Lower leg skin (tissue), 4 donors: Measurements from ENCODE around the gene TRIM44. TPM values are rescaled to one million over a fixed set of nuclear protein-coding genes. Genes with fewer than 3 reads are reported as not detected.

ENCODE experiments used
- DNase-seq, 2 donors: peaks; one replicate each; pipeline ENCODE4 v3.0.0-alpha.2; 2019; ENCODE audit warnings: low spot score in 2 of 2
- H3K4me3 ChIP-seq: fragments of 200-600 bp; sonication (generic); 2 replicates; pipeline ENCODE4 v1.5.1; 2017; ENCODE audit warnings: mild to moderate bottlenecking, low read depth; ENCODE audit not compliant: poor library complexity, severe bottlenecking
- POLR2A ChIP-seq, 2 donors: fragments of 450-650 bp; IDR thresholded peaks; one replicate each; pipeline ENCODE4 v1.6.1; 2016 to 2017; ENCODE audit warnings: antibody characterized with exemption in 2 of 2, mild to moderate bottlenecking in 1 of 2, moderate library complexity in 1 of 2
- WGBS, 2 donors: methylation state at CpG; one replicate each; pipeline ENCODE4 v1.1.5; 2018; 5-methylcytosine and 5-hydroxymethylcytosine counted together
- intact Hi-C: fragments of 100-400 bp; cut with DNase I; formaldehyde crosslinking; loops from one replicate; pipeline ENCODE4 v1.15.0; 2023; ENCODE audit warnings: low total_unique reads
- total RNA-seq, 4 donors: library from RNA; depleted of rRNA; stranded (reverse); fragments of >200 nt; gene quantifications; one replicate each; pipeline ENCODE4 v1.1.0, GENCODE V29; 2016
- TF ChIP-seq, protein P1 (sequence below), 3 donors: fragments of 450-650 bp; IDR thresholded peaks; one replicate each; pipeline ENCODE4 v1.5.1; 2016; ENCODE audit warnings: antibody characterized with exemption in 3 of 3, mild to moderate bottlenecking in 3 of 3, moderate library complexity in 2 of 3

Gene TRIM44
- total RNA-seq, 4 donors from 2014 or later, result 9.6 to 29.3 (median 23.8) TPM

DNA sequence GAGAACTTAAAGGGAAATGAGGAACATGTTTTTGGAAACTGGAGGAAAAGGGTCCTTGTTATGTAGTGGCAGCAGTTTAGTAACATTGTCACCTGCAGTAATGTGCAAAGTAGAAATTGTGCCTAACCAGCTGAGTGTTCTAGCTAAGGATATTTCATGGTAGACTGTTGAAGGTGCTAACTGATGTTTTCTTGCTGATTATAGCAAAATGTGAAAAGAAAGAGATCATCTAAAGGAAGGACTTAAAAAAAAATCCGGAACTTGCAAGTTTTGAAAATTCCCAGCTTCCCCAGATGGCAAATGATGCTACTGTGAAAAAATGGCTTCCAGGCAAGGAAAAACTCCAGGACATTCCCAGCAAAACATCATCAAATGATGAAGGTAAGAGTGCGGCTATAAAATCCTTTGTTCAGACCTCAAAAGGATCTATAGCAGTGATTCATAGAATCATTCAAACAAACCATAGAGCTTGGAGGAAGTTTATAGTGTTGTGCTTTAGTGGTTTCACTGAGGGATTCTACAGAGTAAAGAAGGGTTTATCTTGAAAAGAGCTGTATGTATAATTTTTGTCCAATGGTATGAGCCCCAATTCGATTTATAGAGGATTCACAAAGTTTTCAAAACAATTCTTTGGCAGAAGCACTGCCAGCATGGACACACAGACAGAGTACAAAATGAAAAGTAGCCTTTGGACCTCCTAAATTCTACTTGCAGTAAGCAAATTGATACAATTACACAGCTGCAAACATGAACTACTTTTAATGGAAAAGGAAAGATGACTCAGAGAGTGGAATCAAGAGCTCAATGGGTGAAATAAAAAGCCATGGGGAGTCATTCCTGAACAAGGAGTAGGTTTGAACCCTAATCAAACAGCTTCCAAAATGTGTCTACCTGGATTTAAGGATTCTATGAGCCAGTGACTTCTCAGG, 4.3 kb upstream of the TRIM44 start:
- intact Hi-C loops, result no loop called here
- no peak overlapping the region for H3K4me3 ChIP-seq
- 72 to 79% methylated on average over 3 of the region's 3 CpGs for WGBS, 2 donors
- TF ChIP-seq POLR2A (IDR thresholded peaks at IDR 0.05), result no peak
- TF ChIP-seq, protein P1, sequence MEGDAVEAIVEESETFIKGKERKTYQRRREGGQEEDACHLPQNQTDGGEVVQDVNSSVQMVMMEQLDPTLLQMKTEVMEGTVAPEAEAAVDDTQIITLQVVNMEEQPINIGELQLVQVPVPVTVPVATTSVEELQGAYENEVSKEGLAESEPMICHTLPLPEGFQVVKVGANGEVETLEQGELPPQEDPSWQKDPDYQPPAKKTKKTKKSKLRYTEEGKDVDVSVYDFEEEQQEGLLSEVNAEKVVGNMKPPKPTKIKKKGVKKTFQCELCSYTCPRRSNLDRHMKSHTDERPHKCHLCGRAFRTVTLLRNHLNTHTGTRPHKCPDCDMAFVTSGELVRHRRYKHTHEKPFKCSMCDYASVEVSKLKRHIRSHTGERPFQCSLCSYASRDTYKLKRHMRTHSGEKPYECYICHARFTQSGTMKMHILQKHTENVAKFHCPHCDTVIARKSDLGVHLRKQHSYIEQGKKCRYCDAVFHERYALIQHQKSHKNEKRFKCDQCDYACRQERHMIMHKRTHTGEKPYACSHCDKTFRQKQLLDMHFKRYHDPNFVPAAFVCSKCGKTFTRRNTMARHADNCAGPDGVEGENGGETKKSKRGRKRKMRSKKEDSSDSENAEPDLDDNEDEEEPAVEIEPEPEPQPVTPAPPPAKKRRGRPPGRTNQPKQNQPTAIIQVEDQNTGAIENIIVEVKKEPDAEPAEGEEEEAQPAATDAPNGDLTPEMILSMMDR (IDR thresholded peaks at IDR 0.05), result no peak
- DNase-seq, result no peak

DNA sequence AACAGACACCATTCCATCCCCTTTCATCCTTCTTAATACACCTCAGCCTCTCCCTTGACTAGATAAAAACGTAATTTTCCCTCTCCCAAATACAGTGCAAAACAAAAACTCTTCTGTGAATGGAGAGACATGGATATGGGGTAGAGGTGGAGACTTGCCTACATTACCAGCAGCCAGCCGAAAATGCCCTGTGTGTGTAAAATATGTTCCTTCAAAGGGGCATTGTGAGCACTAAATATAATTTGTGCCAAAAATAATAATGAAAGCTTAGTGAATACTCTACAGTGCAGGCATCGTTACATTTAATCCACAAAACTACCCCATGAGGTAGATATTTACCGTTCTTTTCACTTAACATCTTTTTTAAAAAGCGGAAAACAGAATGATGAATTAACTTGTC, 1.0 kb upstream of the TRIM44 start:
- no peak for DNase-seq
- intact Hi-C loops, result no loop called here
- TF ChIP-seq POLR2A (IDR thresholded peaks at IDR 0.05), result no peak
- TF ChIP-seq, protein P1 (IDR thresholded peaks at IDR 0.05), result no peak
- 25 to 33% methylated on average over 5 of the region's 5 CpGs for WGBS, 2 donors
- peak overlapping the region; percentile 59 for H3K4me3 ChIP-seq

DNA sequence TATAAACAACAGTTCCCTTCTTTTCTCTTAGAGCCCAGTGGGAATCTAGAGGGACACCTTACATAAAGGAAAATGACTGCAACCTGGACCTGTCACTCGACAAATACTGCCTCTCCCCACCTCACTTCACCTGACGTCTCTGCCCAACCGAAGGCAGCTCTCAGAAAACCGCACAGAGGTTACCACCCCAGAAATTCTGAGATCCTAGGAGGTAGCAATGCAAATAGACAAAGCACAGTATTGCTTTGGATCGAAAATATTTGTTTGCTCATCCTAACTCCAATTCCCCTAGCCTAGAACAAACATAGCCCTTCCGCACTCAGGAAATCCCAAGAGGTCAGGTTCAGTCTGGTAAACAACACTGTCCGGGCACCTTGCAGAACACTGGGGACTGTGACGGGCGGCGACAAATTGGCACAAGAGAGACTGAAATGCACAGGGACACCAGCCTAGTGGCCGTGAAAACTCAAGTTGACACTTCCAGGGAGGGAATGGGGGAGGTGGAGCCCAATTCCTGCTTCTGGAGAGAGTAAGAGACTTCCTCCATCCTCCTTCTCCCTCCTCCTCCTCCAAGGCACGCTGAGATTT, 420 bp upstream of the TRIM44 start:
- intact Hi-C loops, result no loop called here
- DNase-seq, result no peak
- WGBS, 2 donors, result 0 to 2% methylated on average over 12 of the region's 12 CpGs
- TF ChIP-seq, protein P1 (IDR thresholded peaks at IDR 0.05), result no peak
- H3K4me3 ChIP-seq, result peak overlapping the region; percentile 59

DNA sequence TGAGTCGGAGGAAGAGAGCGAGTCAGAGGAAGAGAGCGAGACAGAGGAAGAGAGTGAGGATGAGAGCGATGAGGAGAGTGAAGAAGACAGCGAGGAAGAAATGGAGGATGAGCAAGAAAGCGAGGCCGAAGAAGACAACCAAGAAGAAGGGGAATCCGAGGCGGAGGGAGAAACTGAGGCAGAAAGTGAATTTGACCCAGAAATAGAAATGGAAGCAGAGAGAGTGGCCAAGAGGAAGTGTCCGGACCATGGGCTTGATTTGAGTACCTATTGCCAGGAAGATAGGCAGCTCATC, 780 bp downstream of the TRIM44 start:
- no peak for DNase-seq
- WGBS, 2 donors, result 85 to 89% methylated on average over 10 of the region's 10 CpGs
- TF ChIP-seq POLR2A (IDR thresholded peaks at IDR 0.05), result no peak
- TF ChIP-seq, protein P1 (IDR thresholded peaks at IDR 0.05), result no peak
- peak overlapping the region; percentile 59 for H3K4me3 ChIP-seq
- intact Hi-C loops, result no loop called here

DNA sequence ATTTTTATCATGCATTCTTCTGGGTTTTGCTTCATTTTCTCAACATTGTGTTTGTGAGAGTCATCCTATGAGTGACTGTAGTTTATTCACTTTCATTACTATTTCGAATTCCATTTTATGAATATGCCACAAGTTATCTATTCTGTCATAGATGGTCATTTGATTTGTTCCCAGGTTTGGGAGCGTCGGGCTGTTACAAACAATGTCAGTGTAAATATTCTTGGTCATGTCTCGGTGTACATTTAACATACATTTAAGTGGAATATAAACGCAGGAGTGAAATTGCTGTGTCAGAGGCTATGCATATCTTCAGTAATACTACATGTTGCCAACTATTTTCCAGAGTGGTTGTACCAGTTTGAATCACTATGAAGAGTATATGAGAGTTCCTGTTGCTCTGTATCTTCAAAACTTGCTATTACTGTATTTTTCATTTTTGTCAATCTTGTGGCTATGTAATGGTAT, 2.4 kb downstream of the TRIM44 start:
- DNase-seq, result no peak
- TF ChIP-seq, protein P1 (IDR thresholded peaks at IDR 0.05), result no peak
- TF ChIP-seq POLR2A (IDR thresholded peaks at IDR 0.05), result no peak
- H3K4me3 ChIP-seq, result no peak overlapping the region
- intact Hi-C loops, result no loop called here
- WGBS, 2 donors, result 98% methylated on average over 5 of the region's 5 CpGs
